Measurements from ENCODE around the gene APCDD1L.

APCDD1L gene

GRCh38 chr20:58464838-58465237, 50.4 kb downstream of the APCDD1L start:
- DNase-seq: no peak

- DNase-seq: no peak
These were observed 51.9 kb downstream of the APCDD1L start for GRCh38 chr20:58463256-58463655.

GRCh38 chr20:58461899-58462298, 53.3 kb downstream of the APCDD1L start:
- no peak for DNase-seq

- no peak for DNase-seq
These were observed 54.1 kb downstream of the APCDD1L start for GRCh38 chr20:58461104-58461503.

- no peak for DNase-seq
These were observed 56.0 kb downstream of the APCDD1L start for GRCh38 chr20:58459058-58459750.

- no peak for DNase-seq
These were observed 56.7 kb downstream of the APCDD1L start for GRCh38 chr20:58458342-58459057.

- DNase-seq: no peak
These were observed 58.0 kb downstream of the APCDD1L start for GRCh38 chr20:58457083-58457695.

GRCh38 chr20:58454460-58454859, 60.7 kb downstream of the APCDD1L start:
- DNase-seq: no peak

- no peak for DNase-seq
These were observed 61.8 kb downstream of the APCDD1L start for GRCh38 chr20:58453391-58453790.

GRCh38 chr20:58452667-58453255, 62.4 kb downstream of the APCDD1L start:
- no peak for DNase-seq

GRCh38 chr20:58450254-58450653, 64.9 kb downstream of the APCDD1L start:
- DNase-seq: no peak

GRCh38 chr20:58449681-58450221, 65.4 kb downstream of the APCDD1L start:
- no peak for DNase-seq

GRCh38 chr20:58448958-58449357, 66.2 kb downstream of the APCDD1L start:
- DNase-seq: no peak

- no peak for DNase-seq
These were observed 67.4 kb downstream of the APCDD1L start for GRCh38 chr20:58447511-58448391.

GRCh38 chr20:58446960-58447265, 68.3 kb downstream of the APCDD1L start:
- DNase-seq: no peak

- no peak for DNase-seq
These were observed 68.8 kb downstream of the APCDD1L start for GRCh38 chr20:58446264-58446959.

- DNase-seq: no peak
These were observed 70.4 kb downstream of the APCDD1L start for GRCh38 chr20:58444746-58445255.

- no peak for DNase-seq
These were observed 73.5 kb downstream of the APCDD1L start for GRCh38 chr20:58441723-58442122.

GRCh38 chr20:58440021-58440767, 75.0 kb downstream of the APCDD1L start:
- DNase-seq: no peak

- DNase-seq: no peak
These were observed 76.0 kb downstream of the APCDD1L start for GRCh38 chr20:58438970-58439808.
